Stomach (tissue), 9 donors: Measurements from ENCODE around the gene DVL3. TPM values are rescaled to one million over a fixed set of nuclear protein-coding genes. Genes with fewer than 3 reads are reported as not detected.

Source experiments
- DNase-seq, 2 donors: peaks; one replicate each; pipeline versions ENCODE4 v3.0.0 to v3.0.0-alpha.2; 2013 to 2019
- H3K27ac ChIP-seq, 5 donors: fragments of 200-600 bp in 4 of 5; sonication (generic) in 4 of 5; one replicate each; pipeline ENCODE4 v1.5.1; 2013 to 2019; ENCODE audit warnings: mild to moderate bottlenecking in 1 of 5, moderate library complexity in 1 of 5
- H3K27me3 ChIP-seq, 3 donors: fragments of 200-600 bp; sonication (generic); one replicate each; pipeline ENCODE4 v1.5.1; 2017 to 2019; ENCODE audit warnings: mixed run types in 1 of 3
- H3K36me3 ChIP-seq, 4 donors: fragments of 200-600 bp; sonication (generic); 1 replicate in 3 of 4; 2 replicates in 1 of 4; pipeline ENCODE4 v1.5.1; 2016 to 2019
- H3K4me1 ChIP-seq, 4 donors: fragments of 200-600 bp; sonication (generic); one replicate each; pipeline ENCODE4 v1.5.1; 2016 to 2019
- H3K4me3 ChIP-seq, 4 donors: fragments of 200-600 bp; sonication (generic) in 3 of 4; one replicate each; pipeline ENCODE4 v1.5.1; 2016 to 2019; ENCODE audit warnings: mild to moderate bottlenecking in 1 of 4
- H3K9me3 ChIP-seq, 4 donors: fragments of 200-600 bp; sonication (generic); one replicate each; pipeline ENCODE4 v1.5.1; 2016 to 2019
- CTCF ChIP-seq, 7 experiments: fragments of 450-650 bp in 4 of 7; fragments of 200-600 bp in 3 of 7; sonication (generic) in 3 of 7; IDR thresholded peaks; one replicate each; pipeline ENCODE4 v1.5.1; 2016 to 2019; ENCODE audit warnings: antibody characterized with exemption in 7 of 7, control low read depth in 2 of 7, mild to moderate bottlenecking in 1 of 7
- EP300 ChIP-seq: sonication (generic); formaldehyde crosslinking; IDR thresholded peaks from one replicate; pipeline ENCODE4 v1.6.1; 2017; ENCODE audit warnings: antibody characterized with exemption
- POLR2A ChIP-seq, 4 donors: fragments of 450-650 bp; IDR thresholded peaks; one replicate each; pipeline ENCODE4 v1.6.1; 2016; ENCODE audit warnings: antibody characterized with exemption in 4 of 4, control low read depth in 2 of 4, mild to moderate bottlenecking in 1 of 4, moderate library complexity in 1 of 4
- POLR2AphosphoS5 ChIP-seq, 3 donors: sonication (generic); formaldehyde crosslinking; IDR thresholded peaks; one replicate each; pipeline ENCODE4 v1.6.1; 2016; ENCODE audit warnings: antibody characterized with exemption in 3 of 3
- WGBS, 5 donors: extraction: QIAGEN DNeasy Blood & Tissue Kit in 3 of 5; methylation state at CpG; one replicate each; pipeline versions ENCODE4 v1.1.5 to v1.1.7; 2013 to 2018; 5-methylcytosine and 5-hydroxymethylcytosine counted together
- intact Hi-C: fragments of 100-400 bp; cut with DNase I; formaldehyde crosslinking; loops from one replicate; pipeline ENCODE4 v1.15.1; 2023; ENCODE audit warnings: low total_unique reads
- polyA plus RNA-seq, 3 donors: library from polyadenylated mRNA; stranded (reverse); fragments of 200-250 nt; gene quantifications; one replicate each; pipeline ENCODE4 v1.2.3, GENCODE V29; 2013
- total RNA-seq, 5 donors: library from RNA; depleted of rRNA; stranded (reverse); fragments of >200 nt; gene quantifications; one replicate each; pipeline versions ENCODE4 v1.1.0 to v1.2.3, GENCODE V29; 2014 to 2016
- donor health status: healthy with polysubstance abuse.
- donor health status: Bipolar disorder and iron deficiency.
- donor health status: healthy.

Gene DVL3
- total and polyA plus RNA-seq, 8 donors = 21.2 to 107 (median 40.2) TPM

- 79 to 87% (median 81%) methylated on average over 5 of the region's 5 CpGs for WGBS, 5 donors
- Histone ChIP-seq H3K36me3 (peaks cover 63 to 74% (median 72%) of the 10 kb centered on the region in 4 donors), H3K27ac (no peak overlapping the region), H3K27me3 (no peaks in the 10 kb centered on the region), H3K9me3 (no peaks in the 10 kb centered on the region), H3K4me3 (no peak overlapping the region), H3K4me1 (peaks cover 22 to 47% (median 39%) of the 10 kb centered on the region in 4 donors)
- TF ChIP-seq POLR2AphosphoS5 (IDR thresholded peaks at IDR 0.05) (no peak), EP300 (no peak), CTCF (IDR thresholded peaks at IDR 0.05) (no peak), POLR2A (IDR thresholded peaks at IDR 0.05) (no peak)
- intact Hi-C loops = loop anchor here (10.0 kb wide), 1 partner anchor 61 kb away; the partner anchor contains the start of genes ALG3 and EEF1AKMT4
- DNase-seq = no peak
These were observed 28.5 kb downstream of the DVL3 start for GRCh38 chr3:184183679-184184078.

- no peak for DNase-seq
- TF ChIP-seq POLR2AphosphoS5 (IDR thresholded peaks at IDR 0.05) (no peak), CTCF (IDR thresholded peaks at IDR 0.05) (no peak), POLR2A (IDR thresholded peaks at IDR 0.05) (no peak), EP300 (no peak)
- Histone ChIP-seq H3K9me3 (no peaks in the 10 kb centered on the region), H3K36me3 (peaks cover 65 to 74% (median 72%) of the 10 kb centered on the region in 4 donors), H3K4me1 (peaks cover 22 to 47% (median 36%) of the 10 kb centered on the region in 4 donors), H3K27ac (peak overlapping the region in 4 of 5 donors; percentile 83 to 90 (median 86)), H3K27me3 (no peaks in the 10 kb centered on the region), H3K4me3 (no peak overlapping the region)
- 92 to 95% (median 93%) methylated on average over 18 of the region's 18 CpGs for WGBS, 5 donors
- intact Hi-C loops = loop anchor here (10.0 kb wide), 1 partner anchor 60 kb away; the partner anchor contains the start of genes ALG3 and EEF1AKMT4
These were observed 29.5 kb downstream of the DVL3 start for GRCh38 chr3:184184546-184185230.

GRCh38 chr3:184185461-184186183, 30.4 kb downstream of the DVL3 start:
- peak overlapping the region; percentile 83 to 90 (median 86) for H3K27ac ChIP-seq
- peaks cover 22 to 44% (median 38%) of the 10 kb centered on the region in 4 donors for H3K4me1 ChIP-seq
- peak; percentile 100 for DNase-seq
- peak overlapping the region; percentile 65 to 96 (median 72) for H3K4me3 ChIP-seq
- H3K9me3 ChIP-seq = no peaks in the 10 kb centered on the region
- H3K27me3 ChIP-seq = no peaks in the 10 kb centered on the region
- peaks cover 63 to 74% (median 72%) of the 10 kb centered on the region in 4 donors for H3K36me3 ChIP-seq
- TF ChIP-seq POLR2AphosphoS5 (IDR thresholded peaks at IDR 0.05) = peak in 2 of 3 donors; percentile 84 to 96
- no peak for TF ChIP-seq EP300
- intact Hi-C loops = loop anchor here (10.0 kb wide), 1 partner anchor 59 kb away; the partner anchor contains the start of genes ALG3 and EEF1AKMT4
- WGBS, 5 donors = 1 to 3% (median 2%) methylated on average over 40 to 55 of the region's 55 CpGs

- intact Hi-C loops = loop anchor here (10.0 kb wide), 1 partner anchor 58 kb away; the partner anchor contains the start of genes ALG3 and EEF1AKMT4
- Histone ChIP-seq H3K27ac (peak within 1 kb of the TSS; percentile 83 to 90 (median 86)), H3K36me3 (peaks cover 63 to 74% (median 72%) of the 10 kb centered on the region in 4 donors), H3K4me3 (peak within 1 kb of the TSS; percentile 65 to 96 (median 72)), H3K4me1 (peaks cover 22 to 44% (median 38%) of the 10 kb centered on the region in 4 donors), H3K27me3 (no peaks in the 10 kb centered on the region), H3K9me3 (no peaks in the 10 kb centered on the region)
- 0 to 2% (median 0%) methylated on average over 28 to 45 of the region's 45 CpGs for WGBS, 5 donors
- TF ChIP-seq CTCF (IDR thresholded peaks at IDR 0.05) = no peak
- peak in 2 of 3 donors; percentile 69 to 85 for TF ChIP-seq POLR2AphosphoS5 (IDR thresholded peaks at IDR 0.05)
- TF ChIP-seq EP300 = no peak
- peak in 2 of 4 donors; percentile 19 to 69 for TF ChIP-seq POLR2A (IDR thresholded peaks at IDR 0.05)
- no peak for DNase-seq
These were observed 31.2 kb downstream of the DVL3 start, which contains the start of gene ABCF3 for GRCh38 chr3:184186184-184186901. Gene ABCF3 (plus strand): TSS chr3:184186199. CDS start chr3:184186208, 9 bp downstream.
